ENCODE results near the gene SC5D.

Gene SC5D

DNA sequence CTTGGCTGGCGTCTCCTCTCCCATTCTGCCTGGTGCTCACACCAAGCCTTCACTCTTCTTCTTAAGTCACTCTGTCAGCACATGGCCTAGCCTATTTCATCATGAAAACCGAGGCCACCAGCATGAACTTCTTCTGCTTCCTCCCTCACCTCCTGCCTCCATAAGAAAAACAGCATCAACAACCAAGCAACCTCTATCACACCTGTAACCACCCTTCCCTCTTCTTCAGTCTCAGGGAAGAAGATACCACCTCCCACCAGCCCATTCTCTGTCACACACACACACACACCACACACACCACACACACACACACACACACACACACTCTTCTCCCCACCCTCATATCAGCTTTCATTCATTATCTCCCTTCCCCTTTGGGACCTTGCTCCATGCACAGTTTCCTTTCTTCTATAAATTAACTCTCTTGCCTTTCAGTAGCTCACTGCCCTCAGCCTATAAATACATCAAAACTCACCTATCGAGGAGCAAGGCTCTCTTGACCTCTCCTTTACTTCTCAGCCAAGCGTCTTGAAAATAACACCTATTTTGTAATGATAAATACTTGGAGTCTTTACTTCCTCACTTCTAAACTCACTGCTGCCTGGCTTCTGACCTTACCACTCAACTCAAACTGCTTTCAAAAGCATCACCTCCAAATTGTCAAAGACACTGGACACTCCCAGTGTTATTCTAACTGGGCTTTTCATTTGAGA, 36.6 kb downstream of the SC5D start:
- DNase-seq (ENCODE audit: low read depth) = no peak

DNA sequence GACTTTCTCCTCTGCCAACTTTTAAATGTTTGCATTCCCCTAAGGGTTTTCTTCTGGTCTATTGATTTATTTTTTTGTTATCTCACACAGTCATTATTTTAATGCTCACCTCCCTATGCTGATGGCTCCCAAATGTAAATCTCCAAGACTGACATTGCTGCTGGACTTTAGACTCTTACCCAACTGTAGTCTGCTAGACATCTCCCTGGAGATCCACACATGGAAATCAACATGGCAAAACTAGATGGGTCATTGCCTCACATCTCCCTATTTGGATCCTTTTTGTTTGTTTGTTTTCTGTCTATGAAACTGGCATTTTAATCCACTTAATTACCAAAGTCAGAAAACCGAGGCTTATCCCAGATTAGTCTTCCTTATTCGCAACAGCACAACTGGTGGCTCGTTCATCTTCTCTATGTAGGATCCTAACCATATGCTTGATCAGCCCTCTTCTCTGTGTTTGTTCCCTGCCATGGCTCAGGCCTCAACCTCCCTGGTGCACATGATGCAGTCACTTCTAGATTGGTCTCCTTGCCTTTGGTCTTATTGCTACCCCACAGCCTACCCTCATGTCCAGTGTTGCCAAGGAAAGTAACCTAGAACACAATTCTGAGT, 37.3 kb downstream of the SC5D start:
- no peak for DNase-seq (ENCODE audit: low read depth)

DNA sequence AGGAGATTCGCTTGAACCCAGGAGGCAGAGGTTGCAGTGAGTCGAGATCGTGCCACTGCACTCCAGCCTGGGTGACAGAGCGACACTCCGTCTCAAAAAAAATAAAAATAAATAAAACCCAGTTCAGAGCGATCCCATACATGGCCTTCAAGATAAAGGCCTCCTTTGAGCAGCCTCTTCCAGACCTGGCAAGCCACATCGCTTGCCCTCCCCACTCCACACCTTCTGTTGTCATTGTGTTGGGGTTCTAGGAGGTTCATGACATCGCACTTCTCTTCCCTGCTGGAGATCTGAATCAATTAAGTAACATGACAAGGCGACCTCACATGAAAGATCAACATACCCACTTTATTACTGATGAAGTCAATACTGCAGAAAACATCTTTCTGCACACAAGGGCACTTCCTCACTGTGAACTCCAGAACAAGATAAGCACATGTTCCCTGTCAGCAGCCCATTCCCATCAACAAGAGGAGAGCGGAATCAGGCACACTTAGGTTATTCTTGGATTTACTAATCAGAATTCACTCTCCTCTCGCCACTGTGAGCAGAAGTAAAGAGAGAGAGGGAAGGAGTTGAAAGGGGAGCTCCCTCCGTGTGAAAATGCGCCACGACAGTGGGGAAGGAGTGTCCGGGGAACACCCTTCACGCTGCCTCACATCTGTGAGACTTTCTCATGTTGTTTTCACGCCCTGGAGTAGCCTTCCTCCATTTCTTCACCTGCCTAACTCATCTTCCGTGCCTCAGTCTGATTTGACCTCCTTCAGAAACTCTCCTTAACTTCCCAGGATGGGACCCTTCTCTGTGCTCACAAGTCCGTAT, 38.3 kb downstream of the SC5D start:
- DNase-seq (ENCODE audit: low read depth) = no peak

DNA sequence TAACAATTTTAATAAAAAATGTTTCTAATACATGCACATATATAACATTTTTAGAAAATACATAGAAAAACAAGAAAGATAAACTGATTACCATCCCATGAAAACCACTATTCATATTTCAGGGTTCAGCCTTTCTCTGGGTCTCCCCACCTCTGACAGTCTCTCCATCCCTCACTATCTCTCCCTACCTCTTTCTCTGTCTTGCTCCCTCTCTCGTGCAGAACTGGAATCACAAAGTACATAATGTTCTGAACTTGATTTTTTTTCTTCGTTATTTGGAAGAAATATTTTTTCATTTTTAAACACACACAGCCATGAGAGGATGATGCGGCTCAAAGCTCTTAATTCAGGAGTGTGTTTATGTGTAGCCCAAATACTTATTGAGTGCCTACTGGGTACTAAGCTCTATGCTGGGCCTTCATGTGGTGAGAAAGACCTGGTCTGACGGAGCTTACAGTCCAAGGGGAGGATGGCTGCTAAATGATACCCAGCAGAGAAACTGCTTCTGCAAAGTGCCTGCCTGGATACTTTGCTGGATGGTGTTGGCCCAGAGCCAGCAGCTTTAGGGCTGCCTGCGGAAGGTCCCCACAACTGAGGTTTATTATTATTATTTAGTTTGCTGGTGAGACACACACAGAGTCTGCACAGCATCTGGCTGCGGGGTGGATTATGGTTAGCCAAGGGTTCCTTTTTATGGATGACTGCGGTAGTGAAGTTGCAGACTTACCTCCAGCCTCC, 42.6 kb downstream of the SC5D start:
- DNase-seq (ENCODE audit: low read depth) = no peak

DNA sequence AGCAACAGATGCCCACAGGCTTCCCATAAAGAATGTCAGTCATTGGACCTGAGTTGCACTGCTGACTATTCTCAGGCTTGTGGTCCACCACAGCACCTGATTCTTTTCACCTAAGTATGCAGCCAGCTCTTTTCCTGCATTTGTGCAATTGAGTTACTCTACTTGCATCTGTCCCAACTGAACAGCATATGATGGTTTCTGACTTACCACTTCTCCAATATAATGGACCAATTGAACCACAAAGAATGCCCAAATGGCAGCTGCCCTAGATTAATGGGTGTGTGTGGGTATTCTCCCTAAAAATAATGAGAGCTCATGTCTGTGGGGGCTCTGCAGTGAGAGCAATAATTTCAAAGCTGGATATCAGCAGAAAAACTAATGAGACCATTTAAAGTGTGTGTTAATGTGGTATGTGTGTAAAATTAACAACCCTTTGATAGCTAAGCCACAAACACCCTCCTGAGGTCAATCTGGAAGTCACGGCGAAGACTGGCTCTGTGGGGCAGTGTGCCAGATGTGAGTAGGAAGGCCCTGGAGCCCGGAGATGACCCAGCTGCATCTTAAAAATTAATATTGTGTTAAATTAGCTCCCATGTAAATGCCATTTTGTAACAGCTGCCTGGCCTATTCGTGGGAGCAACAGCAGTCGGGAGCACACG, 43.8 kb downstream of the SC5D start:
- DNase-seq (ENCODE audit: low read depth) = no peak

DNA sequence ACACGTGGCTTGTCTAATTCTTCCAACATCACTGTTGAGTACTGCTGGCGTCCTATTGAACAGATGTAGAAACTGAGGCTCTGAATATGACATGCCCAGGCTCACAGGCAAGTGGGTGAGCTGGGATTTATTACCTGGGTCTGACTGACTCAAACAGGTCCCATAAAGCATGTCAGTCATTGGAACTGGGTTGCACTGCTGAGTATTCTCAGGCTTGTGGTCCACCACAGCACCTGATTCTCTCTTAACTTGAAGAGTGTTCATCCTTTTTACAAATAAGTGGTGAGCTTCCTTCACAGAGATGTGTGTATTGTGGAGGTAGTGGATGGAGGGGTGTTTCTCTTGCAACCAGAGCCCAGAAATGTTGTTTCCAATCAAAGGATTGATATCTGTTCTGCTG, 44.5 kb downstream of the SC5D start:
- DNase-seq (ENCODE audit: low read depth) = no peak

DNA sequence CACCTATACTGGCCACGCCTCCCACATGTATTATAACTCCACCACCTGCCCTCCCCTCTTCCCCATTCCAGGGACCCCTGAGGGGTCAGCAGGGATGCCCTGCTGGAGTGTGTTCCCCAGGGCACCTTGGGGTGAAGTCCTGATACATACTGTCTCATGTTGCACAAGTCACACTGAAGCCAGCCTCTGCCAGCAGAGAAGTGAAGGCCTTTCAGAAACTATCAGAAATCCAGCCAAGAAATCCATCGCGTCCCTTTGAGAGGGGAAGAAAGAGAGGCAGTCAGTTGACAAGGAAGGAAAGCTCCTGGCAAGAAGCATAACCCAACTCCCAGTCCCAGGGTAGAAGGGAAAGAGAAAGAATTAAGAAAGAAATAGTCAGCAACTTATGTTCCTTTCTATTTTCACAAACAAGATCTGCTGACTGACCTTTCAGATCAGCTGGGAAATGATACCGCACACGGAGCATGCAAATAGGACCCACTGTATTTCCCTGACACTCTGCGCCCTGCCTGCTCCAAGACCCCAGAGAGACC, 45.2 kb downstream of the SC5D start:
- no peak for DNase-seq (ENCODE audit: low read depth)

DNA sequence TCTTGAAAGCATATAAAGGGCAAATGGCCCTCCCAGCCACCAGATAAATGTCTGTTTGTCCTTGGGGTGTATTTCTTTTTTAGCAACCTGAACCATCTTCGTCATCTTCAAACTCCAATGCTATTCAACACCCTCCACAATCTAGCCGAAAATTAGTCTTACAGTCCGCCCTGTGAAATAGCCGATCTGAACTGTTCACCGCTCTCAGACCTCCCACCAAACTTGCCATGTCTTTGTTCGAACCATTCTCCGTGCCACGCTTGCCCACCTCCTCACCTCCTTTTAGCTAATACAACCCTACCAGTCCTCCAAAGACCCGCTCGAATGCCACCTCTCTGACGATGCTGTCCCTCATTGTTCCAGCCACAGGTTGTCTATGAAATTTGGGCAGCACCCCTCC, 46.0 kb downstream of the SC5D start:
- no peak for DNase-seq (ENCODE audit: low read depth)

DNA sequence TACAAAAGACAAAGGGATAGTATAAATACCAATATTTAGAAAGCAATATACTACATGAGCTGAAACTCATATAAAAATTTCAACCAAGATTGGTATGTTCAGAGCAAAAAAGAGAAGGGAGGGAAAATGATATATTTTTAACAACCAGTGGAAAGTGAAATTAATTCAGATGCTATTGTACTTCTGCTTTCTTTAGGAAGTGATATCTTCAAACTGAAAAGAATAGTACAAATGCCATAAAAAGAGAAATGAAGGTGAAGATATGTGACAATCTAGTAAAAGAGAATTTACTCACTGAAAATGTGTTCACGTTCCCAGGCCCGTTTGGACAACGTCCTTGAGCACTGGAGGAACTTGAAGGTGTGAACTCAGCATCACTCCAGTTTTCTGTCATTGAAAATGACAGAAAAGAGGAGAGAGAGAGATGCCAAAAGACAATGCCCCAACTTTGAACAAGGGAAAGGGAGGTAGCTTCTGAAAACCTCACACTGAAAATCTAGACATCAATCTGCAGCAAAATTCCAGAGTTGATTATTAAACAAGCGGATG, 47.5 kb downstream of the SC5D start:
- DNase-seq (ENCODE audit: low read depth) = no peak

DNA sequence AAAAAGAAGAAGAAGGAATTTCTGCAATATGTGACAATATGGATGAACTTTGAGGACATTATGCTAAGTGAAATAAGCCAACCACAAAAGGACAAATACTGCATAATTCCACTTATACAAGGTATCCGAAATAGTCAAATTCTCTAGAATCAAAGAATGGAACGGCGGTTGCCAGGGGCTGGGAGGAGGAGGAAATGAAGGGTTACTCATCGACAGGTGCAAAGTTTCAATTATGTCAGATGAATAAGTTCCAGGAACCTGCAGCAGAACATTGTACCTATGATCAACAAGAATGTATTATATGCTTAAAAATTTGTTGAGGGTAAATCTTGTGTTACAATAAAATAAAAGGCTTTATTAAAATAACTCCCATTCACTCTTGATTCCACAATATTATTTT, 49.0 kb downstream of the SC5D start:
- DNase-seq (ENCODE audit: low read depth) = no peak

DNA sequence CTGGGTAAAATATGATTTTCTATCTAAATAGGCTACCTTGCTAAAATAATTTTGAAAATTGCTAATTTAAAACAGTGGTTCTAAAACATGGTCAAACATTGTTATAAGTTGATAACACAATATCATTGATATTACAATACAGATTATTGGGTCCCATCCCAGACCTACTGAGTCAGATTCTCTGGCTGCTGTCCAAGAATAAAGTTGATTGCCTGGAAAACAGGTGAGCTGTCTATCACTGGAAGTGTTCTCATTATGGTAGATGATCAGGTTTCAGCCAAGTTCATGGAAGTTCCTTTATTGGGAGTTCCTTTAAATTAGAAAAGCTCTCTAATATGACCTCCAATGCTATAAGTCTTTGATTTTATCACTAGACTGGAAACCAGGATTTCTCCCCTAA, 52.3 kb downstream of the SC5D start:
- DNase-seq (ENCODE audit: low read depth) = no peak

DNA sequence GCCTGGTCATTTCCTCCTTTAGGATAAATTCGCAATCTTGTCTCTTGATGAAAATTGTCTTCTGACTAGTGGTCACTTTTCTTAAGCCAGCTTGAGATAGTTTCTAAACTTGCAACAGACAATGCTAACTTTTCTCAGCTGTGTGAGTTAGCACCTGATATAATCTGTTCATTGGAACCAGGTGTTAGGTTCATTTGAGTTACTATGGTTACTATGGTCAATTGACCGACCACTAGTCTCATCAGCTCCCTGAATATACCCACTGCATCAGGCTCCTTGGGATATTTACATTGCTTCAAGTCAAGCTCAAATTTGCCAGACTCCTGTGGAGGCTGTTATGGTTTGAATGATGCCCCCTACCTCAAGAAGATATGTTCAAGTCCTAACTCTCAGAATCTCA, 54.5 kb downstream of the SC5D start:
- DNase-seq (ENCODE audit: low read depth) = no peak

DNA sequence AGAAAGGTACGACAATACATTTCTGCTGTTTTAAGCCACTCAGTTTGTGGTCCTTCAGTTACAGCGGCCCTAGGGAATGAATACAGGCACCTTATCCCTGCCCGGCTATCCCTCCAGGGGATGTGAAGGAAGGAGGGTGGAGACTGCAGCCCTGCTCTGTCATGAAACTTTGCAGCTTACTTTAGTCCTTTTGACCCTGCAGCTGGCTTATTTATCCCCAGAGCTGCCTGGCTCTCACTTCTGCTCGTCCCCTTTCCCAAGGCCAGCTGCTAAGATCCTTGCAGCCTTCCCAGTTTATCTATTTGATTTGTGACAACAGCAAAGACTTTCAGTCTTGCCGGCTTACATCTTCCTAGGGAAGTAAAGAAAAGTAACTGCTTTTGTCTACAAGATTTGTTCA, 55.2 kb downstream of the SC5D start:
- no peak for DNase-seq (ENCODE audit: low read depth)

DNA sequence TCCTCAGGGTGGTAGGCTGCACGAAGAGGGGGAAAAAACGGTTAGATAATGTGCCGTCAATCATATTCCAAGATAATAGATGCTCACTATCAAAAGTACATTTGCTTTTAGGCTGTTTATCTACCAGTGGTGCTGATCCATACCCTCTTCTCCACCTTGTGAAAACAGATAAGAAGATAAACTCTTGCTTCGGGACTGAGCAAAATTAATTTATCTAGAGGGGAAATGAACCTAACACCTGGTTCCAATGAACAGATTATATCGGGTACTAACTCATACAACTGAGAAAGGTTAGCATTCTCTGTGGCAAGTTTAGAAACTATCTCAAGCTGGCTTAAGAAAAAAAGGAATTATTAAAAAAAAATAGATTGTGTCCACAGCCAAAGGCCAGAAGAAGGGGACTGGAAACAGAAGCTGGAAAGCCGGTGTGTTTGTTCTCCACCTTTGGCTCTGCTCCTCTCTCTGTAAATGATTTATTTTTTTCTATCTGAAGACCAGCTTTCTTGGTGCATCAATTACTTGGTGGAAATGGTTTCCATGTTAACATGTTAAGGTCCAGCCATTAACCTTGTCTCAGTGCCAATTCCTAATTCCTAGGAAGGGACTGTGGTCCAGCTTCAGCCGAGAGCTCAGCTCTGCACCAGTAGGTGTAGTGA, 55.8 kb downstream of the SC5D start:
- DNase-seq (ENCODE audit: low read depth) = no peak

DNA sequence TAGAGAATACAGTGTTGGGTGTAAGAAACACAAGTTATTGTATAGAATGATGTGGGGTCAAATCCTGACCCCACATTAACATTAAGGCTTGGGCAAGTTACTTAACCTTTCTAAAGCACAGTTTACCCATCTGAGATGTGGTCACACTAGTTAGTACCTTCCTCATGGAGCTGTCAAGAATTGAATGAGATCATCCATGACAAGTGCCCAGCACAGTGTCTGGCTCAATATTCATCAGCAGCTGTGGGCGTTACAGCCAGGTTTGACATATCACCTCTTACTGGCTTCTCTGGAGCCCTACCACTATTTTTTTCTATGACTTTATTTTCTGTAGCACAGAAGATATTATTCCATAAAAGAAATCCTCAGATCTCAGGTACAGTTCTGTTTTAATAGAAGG, 57.2 kb downstream of the SC5D start:
- no peak for DNase-seq (ENCODE audit: low read depth)

DNA sequence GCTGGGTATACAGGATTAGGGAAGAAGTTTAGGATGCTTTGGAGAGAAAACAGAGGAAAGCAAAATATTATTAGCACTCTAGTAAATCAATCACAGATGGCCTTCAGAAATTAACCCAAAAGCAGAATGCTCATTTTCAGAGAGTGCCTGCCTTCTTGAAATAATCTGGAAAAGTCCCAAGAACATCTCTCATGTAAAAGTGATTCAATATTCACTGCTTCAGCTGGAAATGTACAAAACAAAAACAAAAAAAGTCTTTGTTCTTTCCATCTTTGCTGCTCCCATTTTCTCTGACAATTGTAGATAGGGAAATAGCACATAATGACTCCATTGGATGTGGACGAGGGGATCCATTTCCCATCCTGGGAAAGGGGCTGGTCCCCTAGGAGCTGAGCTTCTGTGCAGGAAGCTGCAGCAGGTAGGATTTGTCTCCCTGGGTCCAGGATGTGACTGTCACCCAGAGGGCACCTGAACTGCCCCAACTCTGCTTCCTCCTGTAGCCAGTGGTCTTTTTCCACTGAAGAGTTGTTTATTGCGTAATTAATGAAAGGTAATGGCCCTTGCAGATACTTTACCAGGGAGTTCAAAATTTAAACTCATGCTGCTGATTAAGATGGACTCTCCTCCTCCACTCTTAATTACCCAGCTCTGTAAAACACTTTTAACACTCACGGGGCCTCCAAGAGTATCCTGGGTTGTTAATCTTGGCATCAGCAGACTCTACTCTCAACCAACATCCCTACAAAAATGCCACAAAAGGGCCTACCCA, 57.9 kb downstream of the SC5D start:
- no peak for DNase-seq (ENCODE audit: low read depth)

DNA sequence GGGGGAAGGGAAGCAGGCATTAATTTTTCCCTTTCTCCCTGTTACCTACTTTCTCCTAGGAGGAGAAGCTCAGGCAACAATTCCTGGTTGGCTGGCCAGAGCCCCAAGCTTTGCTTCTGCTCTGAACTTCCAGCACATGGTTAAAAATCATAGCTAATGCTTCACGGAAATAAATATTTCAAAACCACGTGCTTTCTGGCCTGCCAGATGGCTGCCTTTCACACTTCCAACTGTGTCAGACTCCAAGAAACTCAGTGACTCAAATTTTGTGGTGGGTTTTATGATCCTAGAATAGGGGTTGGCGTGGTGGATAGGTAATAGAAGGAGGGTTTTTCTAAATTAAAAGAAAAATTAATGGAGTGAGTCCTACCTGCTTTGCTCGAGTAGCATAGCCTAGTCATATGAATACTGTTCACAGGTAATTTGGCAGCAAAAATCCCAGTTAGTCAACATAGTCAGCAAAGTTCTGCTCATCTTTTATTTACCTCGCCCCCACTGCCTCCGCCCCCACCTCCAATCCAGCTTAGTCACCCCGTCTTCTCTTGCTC, 58.6 kb downstream of the SC5D start:
- no peak for DNase-seq (ENCODE audit: low read depth)

DNA sequence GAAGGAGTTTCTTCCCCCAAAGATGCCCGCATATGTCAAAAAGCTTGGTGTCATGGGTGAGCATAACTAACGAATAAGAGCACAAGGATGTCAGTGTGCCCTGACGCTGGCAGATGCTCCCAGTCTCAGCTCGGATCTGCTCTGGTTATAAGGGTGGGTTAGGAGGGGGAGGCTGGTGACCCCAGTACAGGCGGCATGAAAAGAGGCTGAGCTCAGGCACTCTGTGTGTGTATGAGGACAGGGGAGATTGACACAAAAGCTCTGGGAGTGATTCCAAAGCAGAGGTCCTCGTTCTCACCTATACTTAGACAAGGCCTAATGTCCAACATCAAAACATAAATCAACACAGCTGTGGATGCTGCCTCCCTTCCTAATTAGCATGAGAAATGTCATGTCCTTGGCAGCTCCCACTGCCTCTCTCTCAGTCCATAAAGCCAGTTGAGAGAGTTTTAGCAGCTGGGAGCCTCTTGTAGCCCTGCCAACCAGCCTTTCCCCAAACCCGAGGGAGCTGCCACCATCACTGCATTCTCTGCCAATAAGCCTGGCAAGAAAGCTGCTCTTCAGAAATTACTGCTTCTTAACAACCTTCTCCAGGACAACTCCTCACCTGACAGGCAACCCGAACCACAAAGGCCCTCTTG, 59.8 kb downstream of the SC5D start:
- DNase-seq (ENCODE audit: low read depth) = no peak

DNA sequence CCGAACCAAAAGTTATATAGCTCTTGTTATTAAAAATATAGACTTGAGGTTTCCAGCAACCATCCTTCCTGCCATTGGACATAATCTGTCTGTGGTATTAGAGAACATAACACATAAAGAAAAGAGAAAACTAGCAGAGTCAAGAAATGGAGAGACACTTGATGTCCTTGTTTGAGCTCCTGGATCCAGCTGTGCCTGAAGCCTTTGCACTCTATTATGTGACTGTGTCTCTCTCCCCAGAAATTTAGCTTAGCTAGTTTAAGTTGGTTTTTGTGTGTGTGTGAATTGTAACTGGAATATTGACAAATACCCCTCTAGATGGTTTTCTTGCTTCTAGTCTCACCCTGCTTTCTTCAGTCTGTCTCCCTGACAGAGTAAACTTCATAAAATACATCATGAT, 61.6 kb downstream of the SC5D start:
- no peak for DNase-seq (ENCODE audit: low read depth)
